B cell (primary cell): ENCODE results near the gene USP21. TPM values are rescaled to one million over a fixed set of nuclear protein-coding genes. Genes with fewer than 3 reads are reported as not detected.

ENCODE experiments used
- ATAC-seq: fragments of 200-7000 bp; cut with Tn5 transposase; one replicate; pipeline ENCODE4 v1.10.0; 2021; ENCODE audit warnings: low read depth, mild to moderate bottlenecking, moderate number of reproducible peaks, moderate library complexity
- CTCF ChIA-PET: fragments of 350-600 bp; sonication (Branson Sonifier 250); formaldehyde crosslinking; loops from one replicate; lab custom pipeline; 2021; ENCODE audit warnings: antibody characterized with exemption, inconsistent platforms; lab: Charles Lee
- POLR2A ChIA-PET: fragments of 350-600 bp; sonication (Branson Sonifier 250); formaldehyde crosslinking; loops from one replicate; lab custom pipeline; 2021; ENCODE audit warnings: antibody characterized with exemption; lab: Charles Lee
- DNase-seq: peaks from one replicate; pipeline ENCODE4 v3.0.0; 2013
- H2AFZ ChIP-seq: 2 replicates; pipeline ENCODE4 v1.6.1; 2012; ENCODE audit warnings: mild to moderate bottlenecking, low read depth, low read length; ENCODE audit not compliant: insufficient read depth, poor library complexity, severe bottlenecking
- H3K27ac ChIP-seq, 2 donors: 1 replicate in 1 of 2; 2 replicates in 1 of 2; pipeline ENCODE4 v1.5.1; 2012 to 2013; ENCODE audit warnings: low read length in 2 of 2, mild to moderate bottlenecking in 2 of 2, moderate library complexity in 1 of 2
- H3K27me3 ChIP-seq, 4 experiments: fragments of 200-600 bp in 1 of 4; sonication (generic) in 1 of 4; replicated peaks in 1 of 4; 1 replicate in 2 of 4; 2 replicates in 2 of 4; pipeline versions ENCODE4 v1.6.1 to v1.7.0; 2013 to 2016; ENCODE audit warnings: low read length in 3 of 4, mild to moderate bottlenecking in 2 of 4, mixed read lengths in 1 of 4, moderate library complexity in 1 of 4; ENCODE audit not compliant: insufficient read depth in 4 of 4, control insufficient read depth in 3 of 4; ENCODE audit errors: control extremely low read depth in 1 of 4
- H3K36me3 ChIP-seq, 2 experiments: replicated peaks in 1 of 2; 1 replicate in 1 of 2; 2 replicates in 1 of 2; pipeline versions ENCODE4 v1.6.1 to v1.7.1; 2013; ENCODE audit warnings: low read length in 1 of 2; ENCODE audit not compliant: insufficient read depth in 2 of 2, control insufficient read depth in 1 of 2; ENCODE audit errors: control extremely low read depth in 1 of 2, extremely low read depth in 1 of 2
- H3K4me1 ChIP-seq, 2 donors: fragments of 200-600 bp in 1 of 2; sonication (generic) in 1 of 2; 1 replicate in 1 of 2; 2 replicates in 1 of 2; pipeline versions ENCODE4 v1.5.1 to v1.6.1; 2013 to 2017; ENCODE audit warnings: low read length in 2 of 2; ENCODE audit not compliant: control insufficient read depth in 2 of 2, insufficient read depth in 2 of 2
- H3K4me2 ChIP-seq: replicated peaks from 2 replicates; pipeline ENCODE3; 2012; ENCODE audit warnings: mild to moderate bottlenecking, low read depth, low read length; ENCODE audit not compliant: poor library complexity, severe bottlenecking
- H3K4me3 ChIP-seq, 5 experiments: fragments of 200-600 bp in 1 of 5; sonication (generic) in 1 of 5; 1 replicate in 3 of 5; 2 replicates in 2 of 5; pipeline versions ENCODE4 v1.5.1 to v1.7.0; 2011 to 2016; ENCODE audit warnings: low read length in 4 of 5, mild to moderate bottlenecking in 4 of 5, low read depth in 2 of 5, control low read depth in 1 of 5, moderate library complexity in 1 of 5; ENCODE audit not compliant: insufficient read depth in 1 of 5; ENCODE audit errors: control extremely low read depth in 1 of 5, extremely low read depth in 1 of 5
- H3K79me2 ChIP-seq: fragments of 200-600 bp; sonication (generic); one replicate; pipeline ENCODE4 v1.6.0; 2016; ENCODE audit warnings: low read length; ENCODE audit not compliant: control insufficient read depth, insufficient read depth
- H3K9ac ChIP-seq: fragments of 200-600 bp; sonication (generic); 2 replicates; pipeline ENCODE4 v1.6.1; 2017; ENCODE audit warnings: mild to moderate bottlenecking, low read length, moderate library complexity
- H3K9me3 ChIP-seq, 3 donors: one replicate each; pipeline versions ENCODE4 v1.6.1 to v1.7.1; 2013; ENCODE audit warnings: low read length in 2 of 3; ENCODE audit not compliant: control insufficient read depth in 2 of 3, insufficient read depth in 1 of 3; ENCODE audit errors: control extremely low read depth in 1 of 3
- H4K20me1 ChIP-seq: 2 replicates; pipeline ENCODE4 v1.6.0; 2012; ENCODE audit warnings: mild to moderate bottlenecking, low read length; ENCODE audit not compliant: insufficient read depth, control insufficient read depth, poor library complexity, severe bottlenecking
- H3K27ac Mint-ChIP-seq: one replicate; pipeline ENCODE4 v1.8.0; 2021; ENCODE audit warnings: mixed read lengths
- H3K27me3 Mint-ChIP-seq: one replicate; pipeline ENCODE4 v1.8.0; 2021; ENCODE audit warnings: mixed read lengths
- H3K4me1 Mint-ChIP-seq: one replicate; pipeline ENCODE4 v1.8.0; 2021; ENCODE audit warnings: mixed read lengths
- H3K4me3 Mint-ChIP-seq: one replicate; pipeline ENCODE4 v1.8.0; 2021; ENCODE audit warnings: mixed read lengths
- H3K9me3 Mint-ChIP-seq: one replicate; pipeline ENCODE4 v1.8.0; 2022; ENCODE audit warnings: mixed read lengths; ENCODE audit not compliant: insufficient read depth
- CTCF ChIP-seq: fragments of 200-600 bp; IDR thresholded peaks from one replicate; pipeline ENCODE4 v1.8.0; 2022; ENCODE audit warnings: antibody characterized with exemption, mild to moderate bottlenecking
- EZH2 ChIP-seq: IDR thresholded peaks from 2 replicates; pipeline ENCODE4 v1.6.1; 2012; ENCODE audit warnings: borderline replicate concordance, low read depth, mild to moderate bottlenecking, moderate library complexity, low read length; ENCODE audit not compliant: insufficient read depth, poor library complexity, severe bottlenecking
- WGBS: methylation state at CpG from one replicate; pipeline ENCODE4 v1.1.5; 2013; ENCODE audit warnings: missing lambda C conversion rate; ENCODE audit not compliant: insufficient coverage; 5-methylcytosine and 5-hydroxymethylcytosine counted together
- intact Hi-C: fragments of 100-400 bp; cut with micrococcal nuclease; formaldehyde crosslinking; loops from one replicate; pipeline ENCODE4 v1.10.0; 2022
- polyA plus RNA-seq: library from polyadenylated mRNA; depleted of rRNA; stranded (reverse); fragments of >200 nt; gene quantifications from 2 replicates; pipeline ENCODE4 v1.2.3, GENCODE V29; 2012
- total RNA-seq, 2 donors: library from RNA; stranded (reverse); fragments of 120-200 nt in 1 of 2; gene quantifications; 1 replicate in 1 of 2; 2 replicates in 1 of 2; pipeline versions ENCODE4 v1.2.3 to v1.2.4, GENCODE V29; 2013 to 2022

USP21 gene
- total and polyA plus RNA-seq, 2 donors (not counting 1 experiment from before 2014, with no cell fraction given) = 53.3 to 81.6 TPM

GRCh38 chr1:161132410-161133219, 26.7 kb upstream of the USP21 start, which contains the start of gene DEDD:
Gene DEDD (minus strand): TSS chr1:161132667. CDS start chr1:161124462, 8,205 bp downstream.
- DNase-seq (peak; percentile 96), ATAC-seq (peak; percentile 91)
- Mint-ChIP-seq H3K4me1 (peaks cover 41% of the 10 kb centered on the region), H3K9me3 (no peaks in the 10 kb centered on the region), H3K27ac (no peak within 1 kb of the TSS), H3K4me3 (no peak within 1 kb of the TSS), H3K27me3 (no peaks in the 10 kb centered on the region)
- Histone ChIP-seq H3K4me2 (peak within 1 kb of the TSS; percentile 98), H3K79me2 (peaks cover 51% of the 10 kb centered on the region), H4K20me1 (no peaks in the 10 kb centered on the region), H2AFZ (peak within 1 kb of the TSS; percentile 89), H3K36me3 (peaks cover 1 to 23% of the 10 kb centered on the region in 2 experiments), H3K4me1 (peaks cover 18 to 27% of the 10 kb centered on the region in 2 donors), H3K4me3 (peak within 1 kb of the TSS; percentile 85 to 100 (median 92)), H3K27ac (peak within 1 kb of the TSS; percentile 83 to 89), H3K27me3 (no peaks in the 10 kb centered on the region), H3K9me3 (no peaks in the 10 kb centered on the region), H3K9ac (peak within 1 kb of the TSS; percentile 82)
- WGBS = under 1% methylated on average over 54 of the region's 68 CpGs
- CTCF ChIA-PET = interaction anchor here (0.6 to 10.0 kb wide), 10 partner anchors 14 to 940 kb away, joined by 3 to 82 read pairs (median 4); partner anchors contain the start of genes ARHGAP30, NIT1, PFDN2 and PPOX
- no peak for TF ChIP-seq CTCF
- TF ChIP-seq EZH2 = no peak
- intact Hi-C loops = loop anchor here (1.0 to 10.0 kb wide), 11 partner anchors 14 to 418 kb away; partner anchors contain the start of genes ARHGAP30, CD48, KLHDC9 and NDUFS2
- POLR2A ChIA-PET = interaction anchor here (0.5 to 2.3 kb wide), 8 partner anchors 15 to 114 kb away, joined by 3 to 12 read pairs (median 5); partner anchors contain the start of genes ARHGAP30, NIT1, PFDN2 and PPOX
